NCI-H748 (cell line): Measurements from ENCODE around the gene TGFB1.
A peak's percentile ranks its signal among the peaks of the same experiment; 100 is the strongest.
"Not testable (repeated sequence)": the region's sequence is repeated elsewhere in the genome, so short reads cannot be mapped to it uniquely, and the experiment has no call there.

Source experiments
- DNase-seq: peaks from one replicate; lab custom pipeline; 2025; ENCODE audit not compliant: unreplicated experiment; lab: John Stamatoyannopoulos, UW

Gene TGFB1

DNA sequence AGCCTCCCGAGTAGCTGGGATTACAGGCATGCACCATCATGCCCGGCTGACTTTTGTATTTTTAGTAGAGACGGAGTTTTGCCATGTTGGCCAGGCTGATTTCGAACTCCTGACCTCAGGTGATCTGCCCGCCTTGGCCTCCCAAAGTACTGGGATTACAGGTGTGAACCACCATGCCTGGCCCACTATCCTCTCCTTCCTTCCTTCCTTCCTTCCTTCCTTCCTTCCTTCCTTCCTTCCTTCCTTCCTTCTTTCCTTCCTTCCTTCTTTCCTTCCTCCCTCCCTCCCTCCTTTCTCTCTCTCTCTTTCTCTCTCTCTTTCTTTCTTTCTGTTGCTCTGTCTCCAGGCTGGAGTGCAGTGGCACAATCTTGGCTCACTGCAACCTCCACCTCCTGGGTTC is 17.4 kb upstream of the TGFB1 start:
- not testable (repeated sequence) for DNase-seq

DNA sequence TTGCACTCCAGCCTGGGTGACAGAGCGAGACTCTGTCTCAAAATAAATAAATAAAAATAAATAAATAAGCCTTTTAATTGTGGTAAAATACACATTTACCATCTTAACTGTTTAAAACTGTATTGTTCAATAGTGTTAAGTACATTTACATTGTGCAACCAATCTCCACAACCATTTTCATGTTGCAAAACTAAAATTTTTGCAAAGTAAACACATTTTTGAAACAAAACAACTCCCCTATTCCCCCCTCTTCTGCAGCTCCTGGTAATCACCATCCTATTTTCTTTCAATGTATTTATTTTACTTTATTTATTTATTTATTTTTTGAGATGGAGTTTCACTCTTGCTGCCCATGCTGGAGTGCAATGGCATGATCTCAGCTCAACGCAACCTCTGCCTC is 16.0 kb upstream of the TGFB1 start:
- DNase-seq: no peak

DNA sequence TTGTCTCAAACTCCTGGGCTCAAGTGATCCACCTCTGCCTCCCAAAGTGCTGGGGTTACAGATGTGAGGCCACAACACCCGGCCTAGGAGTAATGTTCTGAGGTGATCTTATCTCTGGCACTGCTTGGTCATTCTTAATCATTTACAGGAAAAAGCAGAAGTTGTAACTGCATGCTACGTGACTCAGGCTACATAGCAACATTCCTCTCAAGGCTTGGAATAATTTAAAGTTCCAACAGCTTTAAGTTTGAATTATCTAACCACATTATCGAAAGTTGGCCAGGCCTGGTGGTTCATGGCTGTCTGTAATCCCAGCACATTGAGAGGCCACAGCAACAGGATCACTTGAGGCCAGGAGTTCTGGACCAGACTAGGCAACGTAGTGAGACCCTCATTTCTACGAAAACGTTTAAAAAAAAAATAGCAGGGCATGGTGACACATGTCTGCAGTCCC is 14.2 kb upstream of the TGFB1 start:
- DNase-seq: no peak

DNA sequence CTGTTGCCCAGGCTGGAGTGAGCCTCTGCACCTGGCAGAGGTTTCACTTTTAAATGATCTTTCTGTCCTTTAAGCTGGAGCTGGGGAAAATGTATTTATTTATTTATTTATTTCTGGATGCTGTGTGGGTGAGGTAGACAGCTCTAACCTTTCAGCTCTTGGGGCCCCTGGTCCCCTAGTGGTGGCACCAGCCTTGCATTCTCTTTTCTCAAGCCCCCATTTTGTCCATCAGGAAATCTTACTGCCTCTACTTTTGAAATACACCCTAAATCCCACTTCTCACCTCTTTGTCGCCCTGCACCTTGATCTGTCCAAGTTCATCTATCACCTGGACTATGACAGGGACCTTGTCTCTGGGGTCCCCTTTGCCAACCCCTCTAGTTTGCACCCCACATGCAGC is 12.4 kb upstream of the TGFB1 start:
- no peak for DNase-seq

DNA sequence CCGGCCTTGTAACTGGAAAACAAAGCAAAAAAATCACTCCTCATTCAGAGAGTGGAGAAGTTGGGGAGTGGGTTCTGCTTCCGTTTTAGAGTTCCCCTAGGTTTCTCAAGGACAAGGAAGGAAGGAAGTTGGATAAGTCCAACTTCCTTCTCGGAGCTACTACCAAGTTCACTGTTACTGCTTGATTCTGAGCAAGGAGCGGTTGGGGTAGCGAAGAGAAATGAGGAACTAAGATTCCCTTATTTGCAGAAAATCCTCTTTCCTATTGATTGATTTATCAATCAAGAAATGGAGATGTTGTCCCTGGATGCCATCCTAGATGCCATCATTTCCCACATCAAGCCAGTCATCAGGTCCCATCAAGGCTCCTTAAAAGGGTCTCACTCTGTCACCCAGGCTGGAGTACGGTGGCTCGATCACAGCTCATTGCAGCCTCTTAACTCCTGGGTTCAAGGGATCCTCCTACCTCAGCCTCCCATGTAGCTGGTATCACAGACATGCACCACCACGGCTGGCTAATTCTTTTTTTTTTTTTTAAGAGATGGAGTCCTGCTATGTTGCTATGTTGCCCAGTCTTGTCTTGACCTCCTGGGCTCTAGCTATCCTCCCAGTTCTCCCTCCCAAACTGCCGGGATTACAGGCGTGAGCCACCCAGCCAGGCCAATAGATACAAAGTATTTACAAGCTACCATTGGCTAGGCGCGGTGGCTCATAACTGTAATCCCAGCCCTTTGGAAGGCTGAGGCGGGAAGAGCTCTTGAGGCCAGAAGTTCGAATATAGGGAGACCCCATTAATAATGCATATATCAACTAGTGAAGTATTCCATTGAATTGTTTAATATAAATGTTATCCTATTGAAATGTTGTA is 11.0 kb upstream of the TGFB1 start:
- peak; percentile 21 for DNase-seq

DNA sequence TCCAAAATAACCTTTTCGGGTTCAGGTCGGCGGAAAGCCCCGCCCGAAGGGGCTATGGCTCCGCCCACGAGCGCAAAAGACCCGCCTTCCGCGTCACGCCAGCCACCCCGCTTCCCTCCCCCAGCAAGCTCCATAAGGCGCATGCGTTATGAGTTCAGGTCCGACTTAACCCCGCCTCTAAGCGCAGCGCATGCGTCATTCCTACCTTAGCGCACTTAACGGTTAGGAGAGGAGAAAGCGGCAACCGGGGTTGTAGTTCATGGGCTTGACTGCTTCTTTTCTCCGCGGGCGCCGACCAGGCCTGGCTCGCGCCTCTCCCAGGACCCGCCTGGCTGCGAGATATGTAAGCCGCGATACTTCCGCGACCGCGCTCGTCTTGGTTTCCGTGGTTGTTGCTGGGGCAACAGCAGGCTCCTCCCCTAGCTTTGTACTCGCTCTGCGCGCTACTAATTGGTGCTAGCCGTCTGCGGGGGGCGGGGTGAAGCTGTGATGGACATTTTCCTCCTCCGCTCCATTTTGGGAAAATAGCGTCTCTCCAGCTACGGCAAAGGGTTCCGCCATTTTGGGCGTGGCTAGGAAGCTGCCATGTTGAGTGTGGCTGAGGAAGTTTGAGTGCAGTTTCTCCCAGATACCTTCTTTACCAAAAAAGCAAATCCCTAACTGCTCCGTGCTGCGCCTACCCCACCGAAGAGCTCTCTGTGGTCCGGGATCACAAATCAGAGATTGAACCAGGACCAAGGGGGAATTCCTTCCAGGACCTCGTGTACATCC is 10.2 kb upstream of the TGFB1 start, which contains the start of gene B9D2:
TSS of gene B9D2 (minus strand) at position 397 of the 771 bp plus-strand sequence. CDS start 630 bp downstream, outside the sequence.
- peak; percentile 99 for DNase-seq

DNA sequence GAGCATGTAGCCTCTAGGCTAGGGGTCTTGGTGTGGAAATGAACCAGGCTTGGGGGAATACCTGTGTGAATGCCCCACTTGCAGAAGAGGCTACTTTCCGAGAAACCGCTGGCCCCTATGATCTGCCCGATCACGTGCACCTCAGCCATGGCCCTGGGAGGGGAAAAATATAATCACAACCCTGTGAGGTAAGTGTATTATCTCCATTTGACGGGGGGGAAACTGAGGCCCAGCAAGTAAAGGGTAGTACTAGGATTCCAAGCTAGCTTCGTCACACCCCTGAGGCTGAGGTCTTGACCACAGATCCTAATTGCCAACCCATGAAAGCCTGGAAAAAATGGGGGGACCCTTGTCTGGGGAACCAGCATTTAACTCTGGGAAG is 9.6 kb upstream of the TGFB1 start:
- no peak for DNase-seq

DNA sequence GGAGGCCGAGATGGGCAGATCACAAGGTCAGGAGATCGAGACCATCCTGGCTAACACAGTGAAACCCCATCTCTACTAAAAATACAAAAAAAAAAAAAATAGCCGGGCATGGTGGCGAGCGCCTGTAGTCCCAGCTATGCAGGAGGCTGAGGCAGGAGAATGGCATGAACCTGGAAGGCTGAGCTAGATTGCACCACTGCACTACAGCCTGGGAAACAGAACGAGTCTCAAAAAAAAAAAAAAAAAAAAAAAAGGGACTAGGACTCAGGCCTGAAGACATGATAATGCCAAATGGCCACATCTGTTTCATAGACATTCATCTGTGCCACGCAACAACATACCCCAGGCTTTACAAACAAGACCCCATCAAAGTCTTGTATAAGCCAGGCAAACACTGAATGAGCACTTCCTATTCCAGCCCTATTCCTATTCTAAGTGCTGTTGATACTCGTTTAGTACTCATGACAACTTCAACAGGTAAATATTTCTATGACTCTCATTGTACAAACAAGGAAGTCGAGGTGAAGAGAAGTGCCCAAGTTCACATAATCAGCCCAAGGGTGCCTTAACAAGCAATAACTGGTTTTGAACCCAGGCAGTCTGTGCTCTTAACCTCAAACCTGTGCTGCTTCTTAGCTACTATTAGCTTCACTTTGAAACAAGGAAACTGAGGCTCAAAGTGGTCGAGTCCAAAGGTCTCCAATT is 8.6 kb upstream of the TGFB1 start:
- no peak for DNase-seq

DNA sequence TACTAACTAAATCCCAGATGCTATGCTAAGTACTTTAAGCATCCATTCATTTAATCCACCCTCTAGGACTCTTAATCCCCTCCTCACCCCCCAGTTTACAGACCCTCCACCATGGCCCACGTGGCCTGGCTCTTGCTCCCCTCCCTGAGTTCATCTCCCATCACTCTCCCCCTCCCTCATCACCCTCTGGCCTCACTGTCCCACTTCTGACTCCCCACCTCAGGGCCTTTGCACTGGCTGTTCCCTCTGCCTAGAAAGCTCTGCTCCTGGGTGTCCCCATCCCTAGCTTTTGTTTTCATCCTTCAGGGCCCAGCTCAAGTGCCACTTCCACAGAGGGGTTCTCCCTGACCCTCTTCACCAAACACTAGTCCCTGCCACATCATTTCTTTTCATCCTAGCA is 6.0 kb upstream of the TGFB1 start:
- DNase-seq: no peak

DNA sequence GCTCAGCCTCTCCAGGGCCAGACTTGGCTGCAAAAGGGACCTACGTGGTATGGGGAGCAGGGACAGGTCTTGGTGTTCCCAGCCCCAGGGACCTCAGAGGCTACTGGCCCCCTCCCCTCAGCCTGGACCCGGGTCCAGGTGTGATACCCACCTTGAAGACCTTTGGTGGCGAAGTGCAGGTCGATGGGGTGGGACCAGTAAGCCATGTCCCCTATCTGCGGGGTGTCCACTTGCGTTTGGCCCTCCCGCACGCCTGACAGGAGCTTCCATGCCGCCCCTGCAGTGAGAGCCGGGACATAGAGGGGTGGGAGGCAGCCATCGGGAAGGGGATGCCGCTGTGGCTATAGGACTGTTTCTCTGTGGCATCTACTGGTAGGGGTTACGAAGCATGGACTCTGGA is 4.0 kb upstream of the TGFB1 start:
- DNase-seq: no peak

DNA sequence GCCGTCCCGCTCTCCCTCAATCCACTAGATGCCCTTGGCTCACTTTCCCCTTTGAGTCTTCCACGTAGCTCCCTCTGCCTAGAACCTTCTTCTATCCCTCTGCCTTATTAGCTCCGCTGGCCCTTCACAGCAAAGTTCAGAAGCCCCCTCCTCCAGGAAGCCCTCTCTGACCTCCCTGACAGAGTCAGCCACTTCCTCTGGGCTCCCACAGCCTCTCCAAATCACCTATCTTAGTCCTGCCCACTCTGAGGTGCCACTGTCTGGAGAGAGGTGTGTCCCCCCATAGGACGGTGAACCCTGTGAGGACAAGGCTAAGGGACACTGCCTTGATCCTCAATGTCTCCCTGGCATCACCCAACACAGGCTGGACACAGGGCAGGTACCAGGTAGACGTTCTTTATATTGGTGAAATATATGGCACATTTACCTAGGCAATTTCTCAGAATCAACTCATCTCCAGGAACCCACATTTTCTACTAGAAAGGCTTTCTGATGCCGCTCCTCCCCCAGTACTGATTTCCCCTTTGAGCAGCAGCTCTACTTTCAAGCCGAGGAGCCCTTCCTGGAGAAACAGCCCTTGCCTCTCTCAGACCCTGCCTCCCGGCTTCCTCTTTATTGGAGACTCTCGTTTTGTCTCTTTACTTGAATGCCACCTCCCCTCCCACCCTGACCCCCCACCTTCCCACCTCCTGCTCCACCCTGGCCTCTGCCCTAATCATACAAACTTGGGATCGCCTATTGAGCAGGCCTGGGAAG is 3.4 kb upstream of the TGFB1 start:
- no peak for DNase-seq

DNA sequence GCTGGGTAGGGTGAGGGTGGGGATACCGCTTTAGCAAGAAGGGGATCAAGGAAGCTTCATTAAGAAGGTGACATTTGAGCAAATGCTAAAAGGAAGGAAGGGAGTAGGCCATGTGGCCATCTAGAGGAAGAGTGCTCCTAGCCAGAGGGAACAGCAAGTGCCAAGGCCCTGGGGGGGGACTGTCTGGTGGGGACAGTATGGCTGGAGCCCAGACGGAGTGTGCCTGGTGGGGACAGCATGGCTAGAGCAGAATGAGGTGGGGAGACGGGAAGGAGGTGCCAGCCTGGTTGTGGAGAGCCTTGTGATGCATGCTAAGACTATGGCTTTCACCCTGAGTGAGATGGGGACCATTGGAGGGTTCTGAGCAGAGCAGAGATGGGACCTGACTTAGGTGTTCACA is 2.1 kb upstream of the TGFB1 start:
- DNase-seq: no peak

DNA sequence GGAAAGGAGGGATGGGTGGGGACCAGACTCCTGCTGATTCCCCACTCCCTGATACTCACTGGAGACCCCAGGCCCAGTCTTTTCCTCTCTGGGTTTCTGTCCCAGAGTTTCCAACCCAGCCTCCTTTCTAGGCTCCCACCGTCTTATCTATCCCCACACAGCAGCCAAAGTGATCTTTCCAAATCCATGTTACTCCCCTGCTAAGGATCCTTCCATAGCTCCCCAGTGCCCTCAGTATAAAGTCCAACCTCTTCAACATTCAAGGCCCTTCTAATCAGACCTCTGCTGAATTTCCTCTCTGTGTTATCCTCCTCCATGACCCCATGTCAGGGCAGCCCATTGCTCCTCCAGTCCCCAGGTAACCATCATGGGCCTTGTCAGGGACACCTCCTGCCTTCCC is 1.3 kb upstream of the TGFB1 start:
- no peak for DNase-seq

DNA sequence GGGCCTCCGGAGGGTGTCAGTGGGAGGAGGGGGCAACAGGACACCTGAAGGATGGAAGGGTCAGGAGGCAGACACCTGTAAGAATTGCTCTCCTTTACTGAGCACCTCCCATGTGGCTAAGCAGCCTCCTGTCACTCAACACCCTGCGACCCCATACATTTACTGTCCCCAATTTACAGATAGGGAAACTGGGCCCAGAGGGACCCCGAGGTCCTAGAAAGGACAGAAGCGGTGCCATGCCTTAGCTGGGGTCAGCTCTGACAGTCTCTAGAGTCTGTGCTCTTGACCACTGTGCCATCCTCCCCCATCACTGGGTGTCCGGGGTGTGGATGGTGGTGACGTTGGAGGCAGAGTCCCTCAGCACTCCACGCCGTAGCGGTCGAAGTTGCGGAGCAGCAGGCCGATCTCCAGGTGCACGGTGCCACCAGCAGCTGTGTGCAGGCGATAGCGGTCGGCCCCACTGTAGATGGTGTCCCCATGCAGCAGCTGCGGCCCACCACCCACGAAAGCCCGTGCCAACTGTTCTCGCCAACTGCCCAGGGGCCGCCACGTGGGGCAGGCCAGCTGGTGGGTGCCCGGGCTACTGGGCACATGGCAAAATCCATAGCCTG is 726 bp upstream of the TGFB1 start:
- no peak for DNase-seq

DNA sequence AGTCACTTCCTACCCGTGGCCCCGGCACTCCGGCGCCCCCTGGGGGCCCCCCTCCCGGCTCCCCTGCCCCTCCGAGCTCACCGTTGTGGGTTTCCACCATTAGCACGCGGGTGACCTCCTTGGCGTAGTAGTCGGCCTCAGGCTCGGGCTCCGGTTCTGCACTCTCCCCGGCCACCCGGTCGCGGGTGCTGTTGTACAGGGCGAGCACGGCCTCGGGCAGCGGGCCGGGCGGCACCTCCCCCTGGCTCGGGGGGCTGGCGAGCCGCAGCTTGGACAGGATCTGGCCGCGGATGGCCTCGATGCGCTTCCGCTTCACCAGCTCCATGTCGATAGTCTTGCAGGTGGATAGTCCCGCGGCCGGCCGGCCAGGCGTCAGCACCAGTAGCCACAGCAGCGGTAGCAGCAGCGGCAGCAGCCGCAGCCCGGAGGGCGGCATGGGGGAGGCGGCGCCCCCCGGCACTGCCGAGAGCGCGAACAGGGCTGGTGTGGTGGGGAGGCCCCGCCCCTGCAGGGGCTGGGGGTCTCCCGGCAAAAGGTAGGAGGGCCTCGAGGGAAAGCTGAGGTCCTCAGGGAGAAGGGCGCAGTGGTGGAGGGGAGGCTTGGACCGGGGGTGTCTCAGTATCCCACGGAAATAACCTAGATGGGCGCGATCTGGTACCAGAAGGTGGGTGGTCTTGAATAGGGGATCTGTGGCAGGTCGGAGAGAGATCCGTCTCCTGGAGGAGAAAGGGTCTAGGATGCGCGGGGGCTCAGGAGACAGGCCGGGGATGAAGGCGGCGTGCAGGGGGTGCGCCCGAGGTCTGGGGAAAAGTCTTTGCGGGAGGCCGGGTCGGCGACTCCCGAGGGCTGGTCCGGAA is 885 bp downstream of the TGFB1 start:
- DNase-seq: peak; percentile 74

DNA sequence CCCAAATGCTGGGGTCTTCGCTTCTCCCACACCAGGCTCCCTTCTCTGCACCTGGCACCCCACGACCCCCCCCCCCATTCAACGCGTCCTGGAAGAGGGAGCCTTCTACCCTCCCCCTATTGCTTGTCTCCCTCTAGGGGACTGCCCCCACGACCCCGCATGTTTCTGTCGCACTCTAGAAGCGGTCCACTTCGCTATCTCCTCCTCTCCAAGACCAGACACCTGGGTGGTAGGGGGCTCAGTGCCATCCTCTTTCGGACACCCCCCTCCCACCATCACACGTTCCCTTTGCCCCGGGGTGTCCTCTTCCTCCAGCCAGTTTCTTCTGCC is 1.5 kb downstream of the TGFB1 start:
- DNase-seq: no peak

DNA sequence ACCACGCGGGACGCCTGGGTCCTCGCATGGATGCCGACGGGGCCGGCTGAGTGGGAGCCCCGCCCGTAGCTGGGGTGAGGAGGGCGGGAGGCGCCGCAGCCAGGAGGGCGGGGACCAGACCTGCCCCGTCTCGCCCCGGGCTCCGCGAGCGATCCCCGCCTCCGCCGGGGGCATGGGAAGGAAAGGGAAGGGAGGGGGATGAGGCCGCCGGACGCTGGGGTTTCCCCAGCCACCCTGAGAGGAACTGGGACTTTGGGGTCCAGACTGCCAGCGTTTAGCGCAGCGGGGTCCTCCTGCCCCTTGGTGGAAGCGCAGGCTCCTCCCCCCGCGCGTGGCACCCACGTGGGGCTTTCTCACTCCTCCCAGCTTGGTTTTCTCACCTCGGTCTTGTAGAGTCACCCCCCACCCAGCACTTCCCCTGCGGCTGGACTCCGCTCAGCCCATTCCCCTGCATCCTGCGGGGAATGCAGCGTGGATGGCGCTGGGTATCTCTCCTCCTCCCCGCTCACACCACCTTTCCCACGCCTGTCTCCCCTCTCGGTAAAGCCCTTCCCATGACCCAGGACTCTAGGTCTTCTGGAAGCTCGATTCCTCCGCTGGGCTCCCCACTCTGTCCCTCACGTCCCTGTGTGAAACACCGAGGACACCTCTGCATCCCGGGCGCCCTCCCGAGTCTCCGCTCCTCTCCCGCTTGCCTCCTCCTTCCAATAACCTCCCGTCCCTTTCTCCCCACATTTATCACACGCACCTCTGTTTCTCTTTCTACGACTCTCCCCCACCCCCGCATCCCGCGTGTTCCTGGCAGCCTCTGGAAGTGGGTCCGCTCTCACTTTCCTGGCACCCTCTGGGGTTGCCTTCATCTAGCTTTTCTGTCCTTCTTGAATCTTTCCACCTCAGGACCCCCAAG is 2.1 kb downstream of the TGFB1 start:
- peak; percentile 48 for DNase-seq

DNA sequence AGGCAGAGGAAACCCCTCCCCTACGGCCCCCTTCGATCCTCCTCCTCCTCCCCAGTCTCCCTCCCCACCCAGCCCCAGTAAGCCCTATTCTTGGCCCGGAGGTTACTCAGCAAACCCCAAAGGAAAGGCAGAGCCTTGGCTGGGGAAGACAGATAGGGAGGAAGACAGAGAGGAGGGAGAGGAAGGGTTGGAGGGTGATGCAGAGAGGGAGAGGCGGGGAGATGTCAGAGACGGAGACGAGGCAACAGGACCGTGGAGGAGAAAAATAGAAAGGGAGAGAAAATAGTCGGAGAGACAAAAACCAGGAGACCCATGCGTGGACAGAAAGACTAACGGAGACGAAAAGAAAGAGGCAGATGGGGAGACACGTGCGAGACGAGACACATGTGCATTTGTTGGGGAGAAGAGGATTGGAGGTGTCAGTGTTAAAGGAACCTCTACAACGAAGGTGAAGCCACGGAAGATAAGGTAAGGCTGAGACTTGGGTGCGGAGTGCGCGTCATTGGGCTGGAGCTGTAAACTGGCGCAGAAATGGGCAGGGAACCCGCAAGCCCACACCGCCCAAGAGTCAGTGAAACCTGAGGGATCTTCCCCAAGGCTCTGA is 2.9 kb downstream of the TGFB1 start:
- no peak for DNase-seq
